H1 (cell line): Measurements from ENCODE around the gene CEP152.

Experiments used
- BRCA1 ChIP-seq: IDR thresholded peaks from 2 replicates; pipeline ENCODE4 v1.6.1; 2012; ENCODE audit warnings: low read depth, low read length, improper control_type of control experiment
- CEBPB ChIP-seq: IDR thresholded peaks from 2 replicates; pipeline ENCODE4 v1.6.1; 2012; ENCODE audit warnings: low read depth, low read length
- KDM5A ChIP-seq: fragments of 200-600 bp; IDR thresholded peaks from 2 replicates; pipeline ENCODE4 v1.7.1; 2012; ENCODE audit warnings: mild to moderate bottlenecking, low read length, inconsistent platforms, mixed read lengths
- MAFK ChIP-seq: IDR thresholded peaks from 2 replicates; pipeline ENCODE4 v1.6.1; 2012; ENCODE audit warnings: low read depth, mild to moderate bottlenecking, improper control_type of control experiment, low read length
- POLR2A ChIP-seq, 2 experiments: IDR thresholded peaks; 1 replicate in 1 of 2; 2 replicates in 1 of 2; pipeline ENCODE4 v1.6.1; 2011; ENCODE audit warnings: low read depth in 2 of 2, low read length in 2 of 2, mild to moderate bottlenecking in 2 of 2; ENCODE audit errors: control extremely low read depth in 1 of 2
- POLR2AphosphoS5 ChIP-seq: IDR thresholded peaks from 2 replicates; pipeline ENCODE4 v1.6.1; 2011; ENCODE audit warnings: low read depth, low read length
- RAD21 ChIP-seq, 2 experiments: IDR thresholded peaks in 1 of 2; conservative IDR thresholded peaks in 1 of 2; 2 replicates each; pipeline ENCODE4 v1.6.1; 2011; ENCODE audit warnings: low read depth in 2 of 2, low read length in 2 of 2, improper control_type of control experiment in 1 of 2, inconsistent platforms in 1 of 2, mild to moderate bottlenecking in 1 of 2, moderate library complexity in 1 of 2
- RFX5 ChIP-seq: IDR thresholded peaks from 2 replicates; pipeline ENCODE4 v1.6.1; 2011; ENCODE audit warnings: low read depth, low read length, improper control_type of control experiment, borderline replicate concordance
- SAP30 ChIP-seq: fragments of 300-600 bp; sonication (generic); IDR thresholded peaks from 2 replicates; pipeline ENCODE4 v1.7.1; 2012; ENCODE audit warnings: low read length, moderate library complexity, mild to moderate bottlenecking, inconsistent platforms; ENCODE audit not compliant: insufficient read depth, insufficient replicate concordance
- SP1 ChIP-seq: IDR thresholded peaks from 2 replicates; pipeline ENCODE4 v1.6.1; 2011; ENCODE audit warnings: low read depth, low read length
- TAF1 ChIP-seq: IDR thresholded peaks from 2 replicates; pipeline ENCODE4 v1.6.1; 2011; ENCODE audit warnings: mild to moderate bottlenecking, low read depth, low read length
- TAF7 ChIP-seq: optimal IDR thresholded peaks from 2 replicates; pipeline ENCODE3; 2011; ENCODE audit warnings: low read depth, mild to moderate bottlenecking, inconsistent platforms, low read length, moderate library complexity, borderline replicate concordance
- TF ChIP-seq, protein P1 (sequence below), 3 experiments: IDR thresholded peaks; 1 replicate in 2 of 3; 2 replicates in 1 of 3; pipeline versions ENCODE4 v1.5.1 to v1.6.1; 2011; ENCODE audit warnings: low read length in 3 of 3, mild to moderate bottlenecking in 3 of 3, inconsistent platforms in 2 of 3, low read depth in 1 of 3, moderate library complexity in 1 of 3; ENCODE audit not compliant: insufficient read depth in 1 of 3; ENCODE audit errors: control extremely low read depth in 1 of 3
- TF ChIP-seq, protein P2 (sequence below): IDR thresholded peaks from 2 replicates; pipeline ENCODE4 v1.6.1; 2012; ENCODE audit warnings: low read length, inconsistent platforms

DNA sequence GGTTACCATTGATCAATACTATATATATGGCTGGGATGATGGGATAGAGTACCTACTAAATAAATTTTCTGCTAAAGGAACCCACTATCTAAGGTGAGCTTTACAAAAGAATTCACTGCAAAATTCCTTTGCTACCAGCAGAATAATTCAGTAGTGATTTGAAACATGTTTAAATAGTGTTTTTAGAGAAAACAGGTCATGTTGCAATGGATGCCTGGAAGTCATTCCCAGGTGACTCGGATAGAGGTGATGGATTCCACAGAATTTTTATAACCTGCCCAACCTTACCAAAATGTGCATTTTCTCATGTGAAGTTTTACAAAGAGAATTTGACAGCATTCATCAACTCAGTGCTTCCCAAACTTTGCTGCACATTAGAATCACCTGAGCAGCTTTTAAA, 53.2 kb downstream of the CEP152 start:
- TF ChIP-seq SP1 = no peak
- TF ChIP-seq, protein P1, sequence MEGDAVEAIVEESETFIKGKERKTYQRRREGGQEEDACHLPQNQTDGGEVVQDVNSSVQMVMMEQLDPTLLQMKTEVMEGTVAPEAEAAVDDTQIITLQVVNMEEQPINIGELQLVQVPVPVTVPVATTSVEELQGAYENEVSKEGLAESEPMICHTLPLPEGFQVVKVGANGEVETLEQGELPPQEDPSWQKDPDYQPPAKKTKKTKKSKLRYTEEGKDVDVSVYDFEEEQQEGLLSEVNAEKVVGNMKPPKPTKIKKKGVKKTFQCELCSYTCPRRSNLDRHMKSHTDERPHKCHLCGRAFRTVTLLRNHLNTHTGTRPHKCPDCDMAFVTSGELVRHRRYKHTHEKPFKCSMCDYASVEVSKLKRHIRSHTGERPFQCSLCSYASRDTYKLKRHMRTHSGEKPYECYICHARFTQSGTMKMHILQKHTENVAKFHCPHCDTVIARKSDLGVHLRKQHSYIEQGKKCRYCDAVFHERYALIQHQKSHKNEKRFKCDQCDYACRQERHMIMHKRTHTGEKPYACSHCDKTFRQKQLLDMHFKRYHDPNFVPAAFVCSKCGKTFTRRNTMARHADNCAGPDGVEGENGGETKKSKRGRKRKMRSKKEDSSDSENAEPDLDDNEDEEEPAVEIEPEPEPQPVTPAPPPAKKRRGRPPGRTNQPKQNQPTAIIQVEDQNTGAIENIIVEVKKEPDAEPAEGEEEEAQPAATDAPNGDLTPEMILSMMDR (IDR thresholded peaks at IDR 0.05; ENCODE audit: control extremely low read depth in 1 of 3, insufficient read depth in 1 of 3, low read depth in 1 of 3, low read length in 3 of 3) = no peak
- no peak for TF ChIP-seq MAFK
- TF ChIP-seq POLR2A (IDR thresholded peaks at IDR 0.05; ENCODE audit: control extremely low read depth in 1 of 2, low read depth in 2 of 2, low read length in 2 of 2) = no peak
- no peak for TF ChIP-seq CEBPB
- no peak for TF ChIP-seq RFX5
- no peak for TF ChIP-seq TAF7
- TF ChIP-seq POLR2AphosphoS5 = no peak
- TF ChIP-seq SAP30 = no peak
- no peak for TF ChIP-seq RAD21 (IDR thresholded peaks at IDR 0.05 in 1 of 2, conservative IDR thresholded peaks at IDR 0.05 in 1 of 2; ENCODE audit: low read depth in 2 of 2, low read length in 2 of 2)
- no peak for TF ChIP-seq TAF1
- no peak for TF ChIP-seq BRCA1
- TF ChIP-seq KDM5A = no peak
- TF ChIP-seq, protein P2, sequence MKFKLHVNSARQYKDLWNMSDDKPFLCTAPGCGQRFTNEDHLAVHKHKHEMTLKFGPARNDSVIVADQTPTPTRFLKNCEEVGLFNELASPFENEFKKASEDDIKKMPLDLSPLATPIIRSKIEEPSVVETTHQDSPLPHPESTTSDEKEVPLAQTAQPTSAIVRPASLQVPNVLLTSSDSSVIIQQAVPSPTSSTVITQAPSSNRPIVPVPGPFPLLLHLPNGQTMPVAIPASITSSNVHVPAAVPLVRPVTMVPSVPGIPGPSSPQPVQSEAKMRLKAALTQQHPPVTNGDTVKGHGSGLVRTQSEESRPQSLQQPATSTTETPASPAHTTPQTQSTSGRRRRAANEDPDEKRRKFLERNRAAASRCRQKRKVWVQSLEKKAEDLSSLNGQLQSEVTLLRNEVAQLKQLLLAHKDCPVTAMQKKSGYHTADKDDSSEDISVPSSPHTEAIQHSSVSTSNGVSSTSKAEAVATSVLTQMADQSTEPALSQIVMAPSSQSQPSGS = no peak
